Dedifferentiated amniotic fluid mesenchymal stem cell (primary cell): ENCODE results near the gene EXD3.
"Not testable (repeated sequence)": the region's sequence is repeated elsewhere in the genome, so short reads cannot be mapped to it uniquely, and the experiment has no call there.

ENCODE experiments used
- DNase-seq: peaks from one replicate; pipeline ENCODE4 v3.0.0-alpha.2; 2016; ENCODE audit errors: extremely low spot score

Gene EXD3

GRCh38 chr9:137411260-137411644 is 11.7 kb downstream of the EXD3 start:
- DNase-seq = no peak

- no peak for DNase-seq
These were observed 12.1 kb downstream of the EXD3 start for GRCh38 chr9:137410891-137411249.

GRCh38 chr9:137410236-137410890 is 12.6 kb downstream of the EXD3 start:
- not testable (repeated sequence) for DNase-seq

- no peak for DNase-seq
These were observed 13.4 kb downstream of the EXD3 start for GRCh38 chr9:137409515-137409914.

- no peak for DNase-seq
These were observed 14.1 kb downstream of the EXD3 start for GRCh38 chr9:137408651-137409405.

GRCh38 chr9:137407590-137408300 is 15.2 kb downstream of the EXD3 start:
- no peak for DNase-seq

- DNase-seq = peak; percentile 38
These were observed 15.9 kb downstream of the EXD3 start for GRCh38 chr9:137406876-137407589.

GRCh38 chr9:137406085-137406760 is 16.7 kb downstream of the EXD3 start:
- DNase-seq = no peak

GRCh38 chr9:137405677-137406081 is 17.3 kb downstream of the EXD3 start:
- DNase-seq = no peak

GRCh38 chr9:137404961-137405567 is 17.9 kb downstream of the EXD3 start:
- no peak for DNase-seq

GRCh38 chr9:137403269-137403668 is 19.7 kb downstream of the EXD3 start:
- no peak for DNase-seq

- no peak for DNase-seq
These were observed 20.2 kb downstream of the EXD3 start for GRCh38 chr9:137402746-137403145.

- DNase-seq = no peak
These were observed 24.1 kb downstream of the EXD3 start for GRCh38 chr9:137398561-137399468.

- no peak for DNase-seq
These were observed 25.1 kb downstream of the EXD3 start for GRCh38 chr9:137397675-137398423.

GRCh38 chr9:137396634-137397367 is 26.2 kb downstream of the EXD3 start:
- no peak for DNase-seq

- no peak for DNase-seq
These were observed 26.7 kb downstream of the EXD3 start for GRCh38 chr9:137396227-137396626.

- no peak for DNase-seq
These were observed 27.3 kb downstream of the EXD3 start for GRCh38 chr9:137395666-137396010.

GRCh38 chr9:137394866-137395665 is 27.9 kb downstream of the EXD3 start:
- DNase-seq = no peak
